Motor neuron (in vitro differentiated cells): ENCODE measurements around the gene MORN1. TPM values are rescaled to one million over a fixed set of nuclear protein-coding genes. Genes with fewer than 3 reads are reported as not detected.

ENCODE experiments used
- ATAC-seq, 8 experiments: fragments of 200-7000 bp; cut with Tn5 transposase; replicated peaks in 6 of 8; 2 replicates each; pipeline ENCODE4 v1.8.0; 2021; ENCODE audit warnings: mild to moderate bottlenecking in 8 of 8, moderate library complexity in 8 of 8
- H3K27ac ChIP-seq, 2 donors: fragments of 250-450 bp; sonication (Bioruptor Pico); 2 replicates each; pipeline ENCODE4 v1.9.0; 2021; ENCODE audit warnings: antibody characterized with exemption in 2 of 2, mild to moderate bottlenecking in 2 of 2, moderate library complexity in 1 of 2
- H3K4me1 ChIP-seq, 2 donors: fragments of 250-450 bp; sonication (Bioruptor Pico); replicated peaks in 1 of 2; 2 replicates each; pipeline ENCODE4 v1.6.1; 2021; ENCODE audit warnings: antibody characterized with exemption in 2 of 2, mild to moderate bottlenecking in 2 of 2, moderate library complexity in 1 of 2
- H3K4me3 ChIP-seq, 5 donors: fragments of 250-450 bp; sonication (Bioruptor Pico); 2 replicates each; pipeline ENCODE4 v1.9.0; 2021; ENCODE audit warnings: antibody characterized with exemption in 5 of 5, mild to moderate bottlenecking in 5 of 5, moderate library complexity in 4 of 5
- WGBS, 10 experiments: fragments of 450-650 bp; shearing (Covaris generic); methylation state at CpG; one replicate each; pipeline ENCODE4 v1.0.0; 2022; 5-methylcytosine and 5-hydroxymethylcytosine counted together
- in situ Hi-C, 9 experiments: fragments of 400-800 bp; cut with MboI; loops; one replicate each; pipeline ENCODE4 v1.15.0; 2021; ENCODE audit warnings: low sequenced_read_pairs in 9 of 9, low pct_unique_long_range_greater_than_20kb in 2 of 9; ENCODE audit not compliant: unreplicated experiment in 9 of 9
- total RNA-seq, 8 experiments: library from RNA; unstranded; fragments of 300-600 nt; gene quantifications; 2 replicates each; pipeline versions ENCODE4 v1.2.3 to v1.2.4, GENCODE V29; 2022

MORN1 gene
- total RNA-seq, 8 experiments from 2014 or later = 13.5 to 28.6 (median 21.8) TPM

DNA sequence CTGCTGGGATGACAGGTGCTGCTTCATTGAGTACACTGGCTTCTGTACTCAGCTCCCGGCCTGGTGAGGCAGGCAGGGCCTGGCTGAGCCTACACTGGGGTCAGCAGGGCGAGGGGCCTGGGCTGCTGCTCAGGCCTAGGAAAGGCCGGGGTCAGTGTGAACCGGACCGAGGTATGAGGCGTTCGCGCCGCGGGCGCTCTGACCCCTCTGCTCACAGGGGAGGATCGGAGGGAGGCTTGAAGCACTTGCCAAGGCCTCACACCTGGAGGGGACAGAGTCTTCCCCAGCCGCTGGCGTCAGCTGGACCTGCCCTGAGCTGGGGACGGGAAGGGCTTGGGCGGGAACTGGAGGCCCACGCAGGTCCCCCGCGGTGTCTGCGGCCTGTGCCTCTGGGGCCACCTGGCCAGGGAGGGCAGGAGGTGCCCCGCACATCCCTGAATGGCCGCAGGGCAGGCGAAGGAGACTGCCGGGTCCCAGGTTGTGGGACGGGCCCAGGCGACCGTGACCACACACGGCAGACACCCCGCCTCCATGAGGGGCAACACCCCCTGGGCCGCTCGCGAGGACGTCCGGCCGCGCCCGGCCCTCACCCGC is 20.5 kb upstream of the MORN1 start:
- H3K27ac ChIP-seq = peak overlapping the region; percentile 83 to 95
- in situ Hi-C loops = loop anchor here in 6 of 9 experiments (10.0 to 25.0 kb wide), 5 partner anchors 125 to 1025 kb away; partner anchors contain the start of genes HES5 (in 2 of the 6) and PANK4 (in 2 of the 6)

DNA sequence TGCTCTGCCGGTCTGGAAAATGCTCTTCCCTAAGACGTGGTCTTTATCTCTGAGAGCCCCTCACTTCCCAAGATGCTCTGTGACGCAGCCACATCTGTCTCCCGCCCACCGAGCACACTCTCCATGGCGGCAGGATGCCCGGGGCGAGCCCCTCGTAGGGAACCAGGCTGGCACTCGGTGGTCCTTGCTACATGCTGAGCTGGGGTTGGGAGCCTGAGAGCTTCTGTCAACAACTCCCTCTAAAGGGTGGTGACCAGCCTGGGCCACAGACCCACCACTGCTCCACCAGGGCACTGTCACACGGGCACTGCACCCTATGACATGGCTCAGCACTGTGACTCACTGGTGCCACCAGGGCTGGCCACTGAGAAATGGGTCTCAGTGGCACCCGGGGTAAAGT is 18.4 kb upstream of the MORN1 start:
- Histone ChIP-seq H3K4me1 (peaks cover 23% of the 10 kb centered on the region in 2 donors), H3K27ac (no peak overlapping the region), H3K4me3 (no peak overlapping the region)
- ATAC-seq = no peak
- in situ Hi-C loops = loop anchor here in 6 of 9 experiments (10.0 to 25.0 kb wide), 5 partner anchors 128 to 1028 kb away; partner anchors contain the start of genes HES5 (in 2 of the 6) and PANK4 (in 2 of the 6)
- 92 to 100% (median 99%) methylated on average over 1 to 11 of the region's 12 CpGs; no CpG with 5 or more reads in 4 of the 10 experiments for WGBS, 10 experiments

More for the DNA sequence above, 20.5 kb upstream of the MORN1 start:
- Histone ChIP-seq H3K4me1 (peaks cover 23 to 24% of the 10 kb centered on the region in 2 donors), H3K4me3 (peak overlapping the region; percentile 77 to 99 (median 98))
- ATAC-seq = peak; percentile 31 to 62 (median 36)
- WGBS, 10 experiments = 0 to 19% (median 0%) methylated on average over 5 to 15 of the region's 38 CpGs; no CpG with 5 or more reads in 5 of the 10 experiments

DNA sequence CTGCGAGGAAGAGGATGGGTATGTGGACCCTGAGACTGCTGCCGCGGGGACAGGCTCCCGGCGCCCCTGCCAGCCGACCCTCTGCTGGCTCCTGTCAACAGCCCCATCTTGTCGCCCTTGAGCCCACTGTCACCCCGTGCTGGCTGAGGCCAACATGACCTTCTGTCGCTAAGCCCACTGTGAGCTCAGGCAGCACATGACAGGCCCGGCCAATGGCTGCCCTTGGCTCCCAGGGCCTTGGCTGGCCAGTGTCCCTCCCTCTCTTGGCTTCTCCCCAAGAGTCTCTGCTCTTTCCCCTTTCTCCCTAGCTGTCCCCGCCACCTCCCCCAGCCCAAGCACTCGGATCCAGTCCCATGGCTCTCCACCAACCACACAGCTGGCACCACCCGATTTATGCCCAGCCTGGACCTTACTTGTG is 17.5 kb upstream of the MORN1 start:
- Histone ChIP-seq H3K27ac (no peak overlapping the region), H3K4me1 (peaks cover 15% of the 10 kb centered on the region in 2 donors), H3K4me3 (no peak overlapping the region)
- no peak for ATAC-seq
- 40 to 91% (median 81%) methylated on average over 1 to 6 of the region's 13 CpGs; no CpG with 5 or more reads in 6 of the 10 experiments for WGBS, 10 experiments
- in situ Hi-C loops = loop anchor here in 5 of 9 experiments (25.0 kb wide), 3 partner anchors 128 to 1028 kb away; partner anchors contain the start of genes HES5 (in 2 of the 5) and PANK4 (in 2 of the 5)

DNA sequence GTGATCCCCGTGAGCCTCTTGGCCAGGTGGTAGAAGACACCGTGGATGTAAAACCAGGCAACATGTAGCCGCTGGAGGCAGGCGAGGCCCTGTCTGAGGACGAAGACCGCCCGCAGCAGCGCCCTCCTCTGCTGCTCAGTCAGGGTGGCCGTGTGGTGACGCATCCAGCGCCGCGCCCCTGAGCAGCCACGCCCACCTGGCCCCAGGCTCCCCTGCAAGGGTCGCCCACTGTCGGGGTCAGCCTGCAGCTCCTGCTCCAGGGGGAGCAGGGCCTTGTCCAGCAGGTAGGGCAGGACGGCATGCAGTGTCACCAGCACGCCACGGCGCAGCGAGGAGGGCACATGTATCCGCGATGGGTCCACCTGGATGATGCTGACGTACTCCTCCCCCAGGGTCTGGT is 17.1 kb upstream of the MORN1 start:
- Histone ChIP-seq H3K4me1 (peaks cover 10% of the 10 kb centered on the region in 2 donors), H3K27ac (no peak overlapping the region), H3K4me3 (no peak overlapping the region)
- ATAC-seq = no peak
- WGBS, 10 experiments = 73 to 100% (median 88%) methylated on average over 1 to 9 of the region's 24 CpGs; no CpG with 5 or more reads in 4 of the 10 experiments
- in situ Hi-C loops = loop anchor here in 5 of 9 experiments (25.0 kb wide), 3 partner anchors 129 to 1029 kb away; partner anchors contain the start of genes HES5 (in 2 of the 5) and PANK4 (in 2 of the 5)

DNA sequence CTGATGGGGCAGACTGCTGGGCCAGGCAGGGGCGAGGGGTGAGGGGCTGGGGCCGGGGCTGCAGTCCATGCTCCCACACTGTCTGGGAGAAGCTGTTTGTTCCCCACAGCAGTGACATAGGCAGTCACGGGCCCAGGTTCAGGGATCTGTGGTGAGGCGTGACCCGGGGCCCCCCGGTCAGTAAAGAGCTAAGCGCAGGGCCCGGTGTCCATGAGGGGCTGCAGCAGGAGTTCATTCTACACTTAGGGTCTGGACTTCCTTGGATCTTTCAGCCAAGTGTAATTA is 16.6 kb upstream of the MORN1 start:
- H3K27ac ChIP-seq = no peak overlapping the region
- no peak overlapping the region for H3K4me3 ChIP-seq
- in situ Hi-C loops = loop anchor here in 5 of 9 experiments (25.0 kb wide), 3 partner anchors 129 to 1029 kb away; partner anchors contain the start of genes HES5 (in 2 of the 5) and PANK4 (in 2 of the 5)
- WGBS, 10 experiments = 40 to 80% methylated on average over 1 to 3 of the region's 8 CpGs; no CpG with 5 or more reads in 8 of the 10 experiments
- ATAC-seq = no peak
- peaks cover 5 to 6% of the 10 kb centered on the region in 2 donors for H3K4me1 ChIP-seq

DNA sequence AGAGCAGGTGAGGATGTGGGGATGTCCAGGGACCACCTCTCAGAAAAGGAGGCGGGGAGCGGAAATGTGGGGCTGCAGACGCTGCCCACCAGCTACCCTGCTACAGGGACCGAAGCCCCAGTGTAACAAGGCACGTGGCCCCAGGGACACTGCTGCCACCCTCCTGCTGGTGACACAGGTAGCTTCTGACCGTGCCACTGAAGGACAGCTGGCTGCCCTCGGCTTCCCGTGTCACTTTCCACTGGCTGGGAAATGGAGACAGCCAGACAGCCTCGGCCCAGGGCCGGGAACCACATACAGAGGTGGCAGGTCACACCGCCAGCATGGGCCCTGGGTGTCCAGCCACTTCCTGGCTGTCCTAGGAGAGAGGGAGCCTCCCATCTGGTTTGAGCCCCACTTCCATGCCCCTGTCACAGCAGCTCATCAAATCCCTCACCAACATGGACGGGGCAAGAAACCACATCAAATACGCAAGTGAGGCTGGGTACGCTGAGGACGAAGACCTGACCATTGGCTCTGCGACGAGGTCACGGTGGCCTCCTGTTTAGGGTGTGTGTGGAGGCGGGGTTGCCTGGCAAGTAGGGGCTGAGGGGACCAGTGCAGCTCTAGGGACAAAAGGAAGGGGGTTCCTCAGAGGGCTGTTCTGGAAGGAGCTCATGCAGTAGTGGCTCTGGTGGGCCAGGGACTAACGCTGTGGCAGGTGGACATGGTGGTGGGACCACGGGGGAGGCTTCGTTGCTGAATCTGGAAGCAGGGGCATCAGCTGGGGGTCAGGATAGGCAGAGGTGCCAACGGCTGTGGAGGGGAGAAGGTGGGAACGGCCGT is 16.0 kb upstream of the MORN1 start:
- Histone ChIP-seq H3K27ac (no peak overlapping the region), H3K4me1 (peaks cover 5 to 6% of the 10 kb centered on the region in 2 donors), H3K4me3 (no peak overlapping the region)
- 76 to 86% (median 80%) methylated on average over 5 to 15 of the region's 25 CpGs; no CpG with 5 or more reads in 5 of the 10 experiments for WGBS, 10 experiments
- in situ Hi-C loops = loop anchor here in 5 of 9 experiments (25.0 kb wide), 3 partner anchors 130 to 1030 kb away; partner anchors contain the start of genes HES5 (in 2 of the 5) and PANK4 (in 2 of the 5)
- no peak for ATAC-seq

DNA sequence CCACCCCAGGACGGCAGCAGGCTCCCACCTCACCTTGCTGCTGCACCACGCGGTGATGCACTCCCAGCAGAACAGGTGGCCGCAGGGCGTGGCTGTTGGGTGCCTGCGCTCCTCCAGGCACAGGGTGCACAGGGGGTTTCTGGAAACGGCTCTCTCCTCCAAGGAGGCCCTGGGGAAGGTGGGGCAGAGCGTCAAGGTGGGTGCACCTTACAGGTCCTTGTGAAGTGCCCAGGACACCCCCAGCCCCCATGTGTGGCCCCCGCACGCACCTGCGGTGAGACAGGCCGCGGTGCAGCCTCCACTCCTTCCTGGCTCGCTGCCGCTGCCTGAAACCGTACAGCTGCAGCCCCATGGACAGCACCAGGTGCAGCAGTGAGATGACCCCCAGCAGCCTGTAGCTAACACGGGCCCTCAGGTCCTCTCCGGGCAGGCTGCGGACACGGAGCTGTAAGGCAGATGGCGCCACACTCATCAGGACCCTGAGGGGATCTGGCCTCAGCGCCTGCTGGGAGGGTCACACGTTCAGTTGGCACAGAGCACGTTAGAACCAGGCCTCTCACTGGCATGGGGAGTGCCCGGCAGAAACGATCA is 15.2 kb upstream of the MORN1 start:
- Histone ChIP-seq H3K4me3 (no peak overlapping the region), H3K27ac (no peak overlapping the region), H3K4me1 (peaks cover 4% of the 10 kb centered on the region in 2 donors)
- peak in 5 of 8 experiments; percentile 9 to 24 (median 17) for ATAC-seq
- 73 to 84% (median 79%) methylated on average over 8 to 17 of the region's 26 CpGs; no CpG with 5 or more reads in 7 of the 10 experiments for WGBS, 10 experiments
- in situ Hi-C loops = loop anchor here in 5 of 9 experiments (25.0 kb wide), 3 partner anchors 131 to 1031 kb away; partner anchors contain the start of genes HES5 (in 2 of the 5) and PANK4 (in 2 of the 5)

DNA sequence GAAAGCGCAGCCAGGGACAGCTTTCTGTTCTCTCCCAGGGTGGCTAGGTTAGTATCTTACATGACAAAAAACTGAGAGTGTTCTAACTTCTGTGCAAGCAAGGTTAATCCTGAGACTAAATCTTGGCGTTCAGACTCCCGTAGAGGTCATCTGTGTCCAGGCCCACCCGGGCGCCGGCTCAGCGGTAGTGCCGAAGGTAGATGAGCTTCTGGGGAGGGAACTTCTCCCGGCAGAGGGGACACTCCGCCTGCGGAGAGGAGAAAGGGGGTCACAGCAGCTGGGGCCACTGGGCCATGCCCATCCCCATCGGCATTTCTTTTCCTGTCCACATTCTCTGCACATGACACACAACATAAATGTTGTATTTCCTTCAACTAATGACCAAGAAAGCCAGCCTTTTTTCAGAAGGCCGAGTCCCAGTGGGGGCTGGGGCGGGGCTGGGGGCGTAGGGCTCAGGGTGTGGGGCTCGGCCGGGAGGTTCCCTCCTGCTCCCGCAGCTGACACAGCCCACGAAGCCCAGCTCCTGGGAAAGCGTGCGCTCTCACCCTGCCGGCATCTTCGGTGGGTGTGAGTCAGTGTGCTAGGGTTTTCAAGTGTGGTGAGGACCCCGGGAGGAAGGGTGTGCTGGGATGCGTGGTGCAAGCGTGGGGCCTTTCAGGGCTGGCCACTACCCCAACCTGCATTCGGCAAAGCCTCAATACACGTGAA is 14.4 kb upstream of the MORN1 start:
- in situ Hi-C loops = loop anchor here in 5 of 9 experiments (25.0 kb wide), 3 partner anchors 132 to 1032 kb away; partner anchors contain the start of genes HES5 (in 2 of the 5) and PANK4 (in 2 of the 5)
- Histone ChIP-seq H3K4me1 (no peaks in the 10 kb centered on the region), H3K4me3 (no peak overlapping the region), H3K27ac (no peak overlapping the region)
- WGBS, 10 experiments = 53 to 91% (median 81%) methylated on average over 1 to 13 of the region's 28 CpGs; no CpG with 5 or more reads in 3 of the 10 experiments
- peak in 5 of 8 experiments; percentile 1 to 17 (median 7) for ATAC-seq

DNA sequence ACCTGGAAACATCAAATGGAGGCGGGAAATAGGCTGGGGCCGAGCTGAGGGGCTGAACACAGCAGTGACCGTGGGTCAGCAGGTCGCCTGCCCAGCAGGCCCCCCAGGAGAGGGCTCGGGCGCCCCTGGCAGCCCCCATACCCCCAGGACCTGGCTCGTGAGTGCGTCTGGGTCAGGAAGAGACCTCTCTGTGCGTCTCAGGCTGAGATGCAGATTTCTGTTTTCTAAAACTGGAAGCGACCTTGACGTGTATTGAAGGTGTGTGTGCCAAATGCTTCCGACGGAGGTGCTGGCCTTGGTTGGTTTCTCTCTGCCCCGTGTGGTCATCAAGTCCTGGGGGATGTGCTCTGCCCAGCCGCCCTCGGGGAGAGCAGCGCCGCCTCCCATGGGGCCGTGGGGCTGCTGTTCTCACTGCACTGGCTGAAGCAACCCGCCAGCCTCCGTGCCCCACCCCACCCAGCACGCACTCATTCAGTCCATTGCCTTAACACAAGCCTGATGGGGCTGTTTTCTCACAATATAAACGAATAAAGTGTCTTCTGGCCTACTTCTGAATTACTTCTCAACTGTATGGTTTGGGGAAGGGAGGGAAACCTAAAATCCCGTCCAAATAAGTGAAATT is 13.6 kb upstream of the MORN1 start:
- 53 to 100% (median 83%) methylated on average over 1 to 20 of the region's 24 CpGs; no CpG with 5 or more reads in 4 of the 10 experiments for WGBS, 10 experiments
- no peak overlapping the region for H3K4me3 ChIP-seq
- peak; percentile 8 to 35 (median 22) for ATAC-seq
- no peak overlapping the region for H3K27ac ChIP-seq
- no peaks in the 10 kb centered on the region for H3K4me1 ChIP-seq
- in situ Hi-C loops = loop anchor here in 5 of 9 experiments (25.0 kb wide), 3 partner anchors 132 to 1032 kb away; partner anchors contain the start of genes HES5 (in 2 of the 5) and PANK4 (in 2 of the 5)

DNA sequence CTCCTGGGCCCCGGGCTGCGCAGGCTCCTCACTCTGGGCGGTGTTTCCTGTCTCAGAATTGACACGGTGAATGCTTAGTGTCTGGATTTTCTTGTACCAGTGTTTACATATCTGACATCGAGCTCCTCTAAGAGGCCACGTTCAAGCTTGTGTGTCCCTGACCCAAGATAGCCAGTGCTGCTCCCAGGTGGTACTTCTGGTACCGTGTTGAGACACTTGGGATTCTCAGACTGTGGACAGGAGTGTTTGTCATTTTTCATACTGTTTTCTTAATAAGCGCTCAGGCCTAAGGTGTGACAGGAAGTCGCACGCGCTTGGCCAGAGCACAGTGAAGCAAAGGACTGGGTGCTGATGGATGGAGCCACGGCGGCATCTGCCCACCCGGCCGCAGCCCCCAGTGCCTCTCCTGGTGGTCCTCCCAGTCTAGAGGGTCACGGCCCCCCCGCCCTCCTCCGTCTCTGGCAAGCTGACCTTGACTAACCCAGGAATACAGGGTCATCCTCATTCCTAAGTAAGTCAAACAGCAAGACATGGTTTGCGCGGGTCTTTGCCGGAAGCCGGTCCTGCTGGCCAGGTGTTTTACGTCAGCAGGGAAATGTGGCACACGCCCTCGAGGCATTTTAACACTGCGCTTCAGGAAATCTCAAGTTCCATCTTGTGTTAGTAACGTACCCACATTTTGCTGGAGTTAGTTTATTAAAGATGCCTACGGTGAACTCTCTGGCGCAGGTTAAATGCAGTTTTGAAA is 13.0 kb upstream of the MORN1 start:
- in situ Hi-C loops = loop anchor here in 5 of 9 experiments (25.0 kb wide), 3 partner anchors 133 to 1033 kb away; partner anchors contain the start of genes HES5 (in 2 of the 5) and PANK4 (in 2 of the 5)
- Histone ChIP-seq H3K4me3 (no peak overlapping the region), H3K27ac (no peak overlapping the region), H3K4me1 (no peaks in the 10 kb centered on the region)
- ATAC-seq = no peak
- WGBS, 10 experiments = 70 to 100% (median 92%) methylated on average over 2 to 25 of the region's 29 CpGs; no CpG with 5 or more reads in 3 of the 10 experiments

DNA sequence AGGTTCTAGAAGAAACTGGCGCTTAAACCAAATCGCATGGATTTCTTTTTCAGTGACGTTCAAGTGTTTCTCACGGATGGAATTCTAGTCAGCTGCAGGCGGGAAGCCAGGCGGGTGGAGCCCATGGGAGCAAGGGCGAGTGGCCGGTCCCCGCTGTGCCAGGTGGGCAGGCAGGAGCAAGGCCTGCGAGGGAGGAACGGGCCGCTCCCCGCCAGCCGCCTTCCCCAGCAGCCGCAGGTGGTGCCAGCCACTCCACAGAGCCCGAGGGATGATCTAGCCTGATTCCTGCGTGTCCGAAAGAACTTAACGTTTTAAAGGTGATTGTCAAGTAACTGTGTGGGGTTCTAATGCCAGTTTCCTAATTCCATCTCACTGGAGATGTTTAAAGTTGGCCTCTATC is 11.9 kb upstream of the MORN1 start:
- no peak overlapping the region for H3K27ac ChIP-seq
- H3K4me1 ChIP-seq = no peaks in the 10 kb centered on the region
- H3K4me3 ChIP-seq = no peak overlapping the region
- no peak for ATAC-seq
- WGBS, 10 experiments = 83 to 100% (median 92%) methylated on average over 2 to 19 of the region's 19 CpGs; no CpG with 5 or more reads in 2 of the 10 experiments
- in situ Hi-C loops = loop anchor here in 5 of 9 experiments (25.0 kb wide), 3 partner anchors 134 to 1034 kb away; partner anchors contain the start of genes HES5 (in 2 of the 5) and PANK4 (in 2 of the 5)
